HG02763 (cell line): Measurements from ENCODE around the gene VPS72.
"Not testable (repeated sequence)": the region's sequence is repeated elsewhere in the genome, so short reads cannot be mapped to it uniquely, and the experiment has no call there.

Experiments used
- ATAC-seq: cut with Tn5 transposase; IDR thresholded peaks from one replicate; pipeline ENCODE4 v1.9.1; 2021; ENCODE audit warnings: mild to moderate bottlenecking, moderate library complexity; ENCODE audit not compliant: unreplicated experiment

VPS72 gene

GRCh38 chr1:151189637-151190445 is at the start of gene VPS72:
Gene VPS72, minus strand, starts transcription at chr1:151190197. Its CDS starts 76 bp downstream, at chr1:151190121.
- peak; percentile 84 for ATAC-seq

GRCh38 chr1:151238467-151238739 is 48.4 kb upstream of the VPS72 start:
- no peak for ATAC-seq

- no peak for ATAC-seq
Observed at GRCh38 chr1:151237678-151238466, 47.9 kb upstream of the VPS72 start.

- ATAC-seq, result no peak
Observed at GRCh38 chr1:151235235-151235634, 45.2 kb upstream of the VPS72 start.

- no peak for ATAC-seq
Observed at GRCh38 chr1:151222130-151222529, 32.1 kb upstream of the VPS72 start.

GRCh38 chr1:151221616-151222015 is 31.6 kb upstream of the VPS72 start:
- ATAC-seq, result no peak

- ATAC-seq, result no peak
Observed at GRCh38 chr1:151213560-151213959, 23.6 kb upstream of the VPS72 start.

GRCh38 chr1:151211972-151212705 is 22.1 kb upstream of the VPS72 start:
- ATAC-seq, result no peak

- ATAC-seq, result no peak
Observed at GRCh38 chr1:151210830-151211229, 20.8 kb upstream of the VPS72 start.

- not testable (repeated sequence) for ATAC-seq
Observed at GRCh38 chr1:151205381-151205965, 15.5 kb upstream of the VPS72 start.

GRCh38 chr1:151199873-151200581 is 10.0 kb upstream of the VPS72 start:
- no peak for ATAC-seq

GRCh38 chr1:151198254-151199127 is 8.5 kb upstream of the VPS72 start, which contains the start of gene PIP5K1A:
Gene PIP5K1A, plus strand, starts transcription at chr1:151198552. Its CDS starts 445 bp downstream, at chr1:151198997.
- peak; percentile 86 for ATAC-seq

GRCh38 chr1:151197863-151198253 is 7.9 kb upstream of the VPS72 start:
- no peak for ATAC-seq

GRCh38 chr1:151196292-151196800 is 6.3 kb upstream of the VPS72 start:
- no peak for ATAC-seq

- ATAC-seq, result not testable (repeated sequence)
Observed at GRCh38 chr1:151194894-151195594, 5.0 kb upstream of the VPS72 start.

GRCh38 chr1:151193856-151194255 is 3.9 kb upstream of the VPS72 start:
- ATAC-seq, result no peak

GRCh38 chr1:151193304-151193703 is 3.3 kb upstream of the VPS72 start:
- no peak for ATAC-seq

- ATAC-seq, result no peak
Observed at GRCh38 chr1:151192047-151192446, 2.0 kb upstream of the VPS72 start.

- ATAC-seq, result not testable (repeated sequence)
Observed at GRCh38 chr1:151188667-151189066, 1.3 kb downstream of the VPS72 start.
